GM18907 (cell line): ENCODE results near the gene IGSF9.
A peak's percentile ranks its signal among the peaks of the same experiment; 100 is the strongest.

Experiments used
- ATAC-seq: cut with Tn5 transposase; IDR thresholded peaks from one replicate; pipeline ENCODE4 v1.9.1; 2021; ENCODE audit warnings: mild to moderate bottlenecking, moderate library complexity; ENCODE audit not compliant: unreplicated experiment

The IGSF9 gene

DNA sequence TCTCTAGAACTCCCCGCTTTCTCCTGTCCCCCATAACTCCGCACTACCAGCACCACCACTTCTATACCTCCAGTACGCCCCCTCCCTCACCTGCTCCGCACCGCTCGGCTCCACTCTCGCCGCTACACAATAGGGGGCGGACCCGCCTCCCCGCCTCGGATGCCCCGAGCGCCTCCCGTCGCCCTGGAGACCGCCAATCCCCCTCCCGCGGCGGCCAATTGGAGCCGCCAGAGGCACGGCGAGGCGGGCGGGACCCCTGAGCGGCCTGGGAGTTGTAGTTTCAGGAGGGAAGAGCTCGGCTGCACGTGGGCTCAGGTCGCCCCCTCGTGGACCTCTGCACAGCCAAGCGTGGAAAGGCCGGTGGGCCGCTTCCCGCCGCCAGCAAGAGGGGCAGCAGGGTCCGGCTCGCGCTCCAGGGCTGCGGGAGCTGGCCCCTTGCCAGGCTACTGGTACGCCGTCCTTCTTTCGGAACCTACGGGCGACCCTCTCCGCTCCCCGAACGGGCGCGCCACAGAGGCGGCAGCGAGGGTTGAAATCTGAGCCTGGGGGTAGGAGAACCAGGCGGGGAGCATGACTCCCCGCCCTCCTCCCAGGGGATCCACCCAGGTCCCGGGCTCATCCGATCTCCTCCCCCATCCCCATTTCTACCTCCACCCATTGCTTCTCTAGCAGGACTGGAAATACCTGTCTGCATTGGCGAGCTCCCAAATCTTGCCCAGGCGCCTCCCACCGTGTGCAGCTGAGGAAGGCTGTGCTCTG is at the start of gene IGSF9:
Gene IGSF9, minus strand, starts transcription at position 131 of the 759 bp plus-strand sequence. CDS start 2,159 bp downstream, outside the sequence.
- peak; percentile 69 for ATAC-seq

DNA sequence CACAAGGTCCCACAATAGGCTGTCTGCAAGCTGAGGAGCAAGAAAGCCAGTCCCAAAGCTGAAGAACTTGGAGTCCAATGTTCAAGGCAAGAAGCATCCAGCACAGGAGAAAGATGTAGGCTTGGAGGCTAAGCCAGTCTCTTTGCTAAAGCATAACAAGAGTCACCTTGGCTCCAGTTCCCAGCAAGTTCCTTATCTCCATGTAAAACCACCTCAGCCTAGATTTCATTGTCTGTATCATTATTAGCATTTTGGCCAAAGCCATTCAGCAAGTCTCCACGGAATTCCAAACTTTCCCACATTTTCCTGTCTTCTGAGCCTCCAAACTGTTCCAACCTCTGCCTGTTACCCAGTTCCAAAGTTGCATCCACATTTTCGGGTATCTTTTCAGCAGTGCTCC is 49.5 kb upstream of the IGSF9 start:
- no peak for ATAC-seq

DNA sequence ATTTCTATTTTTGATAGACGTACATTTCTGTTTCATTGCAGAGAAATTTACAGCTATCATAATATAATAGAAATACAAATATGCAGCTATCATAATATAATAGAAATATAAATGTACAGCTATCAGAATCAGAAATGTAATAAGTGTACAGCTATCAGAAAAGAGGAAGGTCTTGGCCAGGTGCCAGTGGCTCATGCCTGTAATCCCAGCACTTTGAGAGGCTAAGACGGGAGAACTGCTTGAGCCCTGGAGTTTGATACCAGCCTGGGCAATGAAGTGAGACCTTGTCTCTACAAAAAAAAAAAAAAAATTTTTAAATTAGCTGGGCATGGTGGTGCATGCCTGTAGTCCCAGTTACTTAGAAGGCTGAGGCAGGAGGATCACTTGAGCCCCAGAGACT is 48.5 kb upstream of the IGSF9 start:
- no peak for ATAC-seq

DNA sequence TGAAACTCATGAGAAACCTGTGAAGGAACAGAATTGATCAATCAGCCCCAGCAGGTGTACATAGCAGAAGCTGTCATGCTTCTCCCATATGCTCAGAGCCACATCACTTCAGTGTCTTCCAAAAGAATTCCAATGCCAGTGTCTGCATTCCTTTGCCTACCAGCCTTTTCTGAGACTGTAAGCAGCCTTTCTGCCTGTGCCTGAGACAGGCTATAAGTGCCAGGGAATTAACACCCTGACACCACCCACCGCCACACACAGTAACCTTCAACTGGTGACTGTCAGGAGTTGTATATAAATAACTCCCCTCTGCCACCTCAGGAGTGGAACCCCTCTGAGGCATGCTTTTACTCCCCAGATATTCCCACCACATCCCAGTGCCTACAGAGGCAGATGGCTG is 46.7 kb upstream of the IGSF9 start:
- no peak for ATAC-seq

DNA sequence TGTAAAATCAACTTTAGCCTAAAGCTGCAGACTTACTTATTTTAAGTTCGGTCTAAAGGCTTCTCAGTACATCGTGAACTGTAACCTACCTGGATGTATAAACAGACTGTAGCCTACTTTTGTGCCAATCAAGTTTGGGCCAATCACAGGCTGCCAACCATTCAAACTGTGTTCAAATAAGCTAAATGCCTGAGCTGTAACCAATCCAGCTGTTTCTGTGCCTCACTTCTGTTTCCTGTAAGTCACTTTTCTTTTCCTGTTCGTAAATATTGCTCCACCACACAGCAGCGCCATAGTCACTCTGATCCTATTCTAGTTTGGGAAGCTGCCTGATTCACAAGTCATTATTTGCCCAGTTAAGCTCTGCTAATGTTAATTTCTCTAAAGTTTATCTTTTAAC is 46.1 kb upstream of the IGSF9 start:
- ATAC-seq = no peak

GRCh38 chr1:159990005-159990404 is 44.6 kb upstream of the IGSF9 start:
- no peak for ATAC-seq

DNA sequence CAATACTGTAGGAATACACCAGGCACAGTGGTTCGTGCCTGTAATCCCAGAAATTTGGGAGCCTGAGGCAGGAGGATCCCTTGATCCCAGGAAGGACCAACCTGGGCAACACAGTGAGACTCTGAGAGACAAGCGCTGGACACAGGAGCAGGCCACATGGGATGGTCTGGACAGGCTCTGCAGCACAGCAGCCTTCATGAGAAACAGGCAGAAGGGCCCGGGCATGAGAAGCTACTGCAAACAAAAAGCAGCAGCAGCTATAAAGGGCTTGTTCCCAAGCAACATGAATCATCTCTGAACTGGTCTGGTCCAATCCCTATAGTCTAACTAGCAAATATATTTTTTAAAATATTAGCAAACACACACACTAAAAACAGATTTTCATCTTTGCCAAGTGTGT is 44.2 kb upstream of the IGSF9 start:
- no peak for ATAC-seq

DNA sequence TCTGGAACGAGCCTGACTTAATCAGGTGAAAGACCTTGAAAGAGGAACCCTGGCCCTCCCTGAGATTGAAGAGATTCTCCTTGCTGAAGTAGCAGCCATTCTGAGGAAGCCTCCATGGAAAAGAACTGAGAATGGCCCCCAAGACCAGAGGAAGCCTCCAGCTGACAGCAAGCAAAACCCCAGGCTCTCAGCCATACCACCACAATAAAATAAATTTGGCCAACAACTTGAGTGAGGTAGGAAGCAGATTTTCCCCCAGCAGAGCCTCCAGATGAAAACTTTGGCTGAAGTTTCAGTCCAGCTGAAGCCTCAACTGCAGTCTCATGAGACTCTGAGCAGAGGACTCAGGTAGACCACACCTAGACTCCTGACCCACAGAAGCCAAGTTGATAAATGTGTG is 42.6 kb upstream of the IGSF9 start:
- ATAC-seq = no peak

GRCh38 chr1:159987186-159987585 is 41.8 kb upstream of the IGSF9 start:
- no peak for ATAC-seq

DNA sequence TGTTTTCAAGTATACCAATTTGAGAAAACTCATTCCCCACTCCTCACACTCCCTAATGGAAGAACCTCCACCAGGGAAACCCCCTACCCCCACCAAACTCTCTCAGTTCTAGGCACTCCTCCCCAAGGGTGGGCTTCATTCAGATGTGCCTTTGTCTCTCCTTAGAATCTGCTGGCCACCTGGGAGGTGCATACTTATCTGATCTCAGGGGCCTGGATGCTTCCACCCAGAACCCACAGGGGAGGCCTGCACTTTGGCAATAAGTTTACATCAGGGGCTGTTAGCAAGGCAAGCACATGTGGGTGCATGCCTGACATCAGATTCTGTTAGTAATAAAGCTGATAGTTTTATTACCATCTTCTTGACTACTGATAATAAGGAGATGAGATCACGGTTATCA is 41.1 kb upstream of the IGSF9 start:
- ATAC-seq = no peak

- ATAC-seq = no peak
These were observed 40.7 kb upstream of the IGSF9 start for GRCh38 chr1:159986093-159986492.

- ATAC-seq = no peak
These were observed 40.1 kb upstream of the IGSF9 start for GRCh38 chr1:159985473-159985872.

DNA sequence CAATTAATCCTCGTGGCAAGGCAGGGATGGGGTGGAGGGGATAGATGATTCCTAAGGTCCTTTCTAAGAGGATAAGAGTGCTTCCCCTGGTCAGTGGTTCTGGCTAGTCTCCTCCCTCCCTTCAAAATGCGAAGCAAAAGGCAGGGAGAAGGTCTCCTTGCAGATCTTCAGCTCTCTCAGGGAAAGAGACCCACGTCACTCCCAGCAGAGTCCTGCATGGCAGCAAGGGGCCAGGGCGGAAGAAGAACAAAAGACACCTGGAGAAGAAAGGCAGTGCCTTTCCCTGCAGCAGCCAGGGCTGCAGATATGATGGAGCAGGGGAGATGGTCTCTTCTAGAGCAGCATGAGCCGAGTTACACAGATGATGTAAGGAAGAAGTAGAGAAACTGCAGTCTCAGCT is 38.3 kb upstream of the IGSF9 start:
- ATAC-seq = no peak

DNA sequence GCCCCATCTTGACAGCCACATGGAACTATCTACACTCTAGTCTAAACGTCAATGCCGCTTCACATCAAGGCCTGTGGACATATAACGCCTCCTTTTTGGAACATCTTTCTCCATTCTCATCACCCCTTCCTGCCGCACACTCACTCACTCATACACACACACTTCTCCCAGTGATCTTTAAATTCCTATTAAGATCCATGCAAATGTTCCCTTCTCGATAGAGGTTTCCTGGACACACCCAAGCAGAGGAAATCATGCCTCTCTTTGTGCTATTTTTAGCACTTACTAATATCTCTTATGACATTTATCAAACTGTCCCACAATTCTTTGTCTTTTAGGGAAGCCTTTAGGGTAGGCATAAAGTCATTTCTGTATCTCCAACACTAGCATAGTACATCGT is 36.9 kb upstream of the IGSF9 start:
- no peak for ATAC-seq

GRCh38 chr1:159981351-159982055 is 36.1 kb upstream of the IGSF9 start:
- no peak for ATAC-seq

DNA sequence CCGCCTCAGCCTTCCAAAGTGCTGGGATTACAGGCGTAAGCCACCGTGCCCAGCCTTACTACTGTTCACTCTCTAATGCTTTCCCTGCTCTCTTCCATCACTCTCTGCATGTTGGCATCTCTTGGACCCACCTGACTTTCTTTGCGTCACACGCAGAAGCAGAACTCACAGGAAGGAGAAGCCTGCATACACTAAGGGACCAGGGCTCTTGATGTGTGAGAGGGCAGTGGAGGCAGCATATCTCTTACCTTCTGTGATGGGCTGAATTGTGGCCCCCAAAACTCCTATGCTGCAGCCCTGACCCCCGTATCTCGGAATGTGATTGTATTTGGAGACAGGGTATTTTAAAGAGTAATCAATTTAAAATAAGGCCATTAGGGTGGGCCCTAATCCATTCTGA is 35.4 kb upstream of the IGSF9 start:
- no peak for ATAC-seq

- no peak for ATAC-seq
These were observed 34.7 kb upstream of the IGSF9 start for GRCh38 chr1:159980076-159980475.

- no peak for ATAC-seq
These were observed 33.8 kb upstream of the IGSF9 start for GRCh38 chr1:159979257-159979656.

GRCh38 chr1:159978107-159978398 is 32.6 kb upstream of the IGSF9 start:
- no peak for ATAC-seq

- ATAC-seq = no peak
These were observed 32.1 kb upstream of the IGSF9 start for GRCh38 chr1:159977364-159978106.

- no peak for ATAC-seq
These were observed 29.0 kb upstream of the IGSF9 start for GRCh38 chr1:159974350-159974965.
